HCT116 (cell line): ENCODE results near the gene ACTN1. TPM values are rescaled to one million over a fixed set of nuclear protein-coding genes. Genes with fewer than 3 reads are reported as not detected.

Source experiments
- ATAC-seq: fragments of 200-7000 bp; cut with Tn5 transposase; 2 replicates; pipeline ENCODE4 v1.9.1; 2020; ENCODE audit warnings: mild to moderate bottlenecking, moderate library complexity
- BruUV-seq: library from RNA; stranded (reverse); fragments of 400-500 nt; replicated peaks from 2 replicates; lab custom pipeline; 2021; lab: Mats Ljungman, UMichigan
- CTCF ChIA-PET: fragments of 300-600 bp; sonication (Branson Sonifier 250); formaldehyde crosslinking; loops from one replicate; lab custom pipeline; 2021; ENCODE audit warnings: antibody characterized with exemption; lab: Charles Lee
- POLR2A ChIA-PET: fragments of 300-600, 350-600 bp; sonication (Branson Sonifier 250); formaldehyde crosslinking; loops from one replicate; lab custom pipeline; 2021; ENCODE audit warnings: antibody characterized with exemption; lab: Charles Lee
- RAD21 ChIA-PET, 2 experiments: fragments of 300-600 bp; sonication (Branson Sonifier 250); formaldehyde crosslinking; loops; one replicate each; lab custom pipeline; 2023; ENCODE audit warnings: low total read pairs in 2 of 2; ENCODE audit not compliant: uncharacterized antibody in 2 of 2, unreplicated experiment in 2 of 2, low non-redundant PET in 1 of 2; lab: Charles Lee
- DNase-seq: peaks from one replicate; pipeline ENCODE4 v3.0.0-alpha.2; 2010; ENCODE audit warnings: low read depth, low spot score
- H2AFZ ChIP-seq: fragments of 200-600 bp; shearing (Covaris generic), sonication (generic); 2 replicates; pipeline ENCODE4 v1.6.1; 2017; ENCODE audit warnings: low read depth, mixed run types, mixed read lengths, antibody characterized with exemption, low read length; ENCODE audit not compliant: poor library complexity, severe bottlenecking
- H3K27ac ChIP-seq: 2 replicates; pipeline ENCODE4 v1.5.1; 2012; ENCODE audit warnings: low read depth, low read length
- H3K27me3 ChIP-seq: fragments of 200-600 bp; sonication (generic); 2 replicates; pipeline ENCODE4 v1.6.1; 2016; ENCODE audit warnings: mixed run types, low read length, mixed read lengths; ENCODE audit not compliant: insufficient read depth
- H3K36me3 ChIP-seq, 2 experiments: fragments of 200-500 bp in 1 of 2; fragments of 200-600 bp in 1 of 2; sonication (Bioruptor generic) in 1 of 2; sonication (generic) in 1 of 2; 2 replicates each; pipeline versions ENCODE4 v1.5.1 to v1.6.1; 2014 to 2016; ENCODE audit warnings: low read length in 2 of 2, inconsistent platforms in 1 of 2, mixed read lengths in 1 of 2, mixed run types in 1 of 2; ENCODE audit not compliant: insufficient read depth in 2 of 2, control insufficient read depth in 1 of 2
- H3K4me1 ChIP-seq, 2 experiments: fragments of 200-600 bp in 1 of 2; sonication (generic) in 1 of 2; 2 replicates each; pipeline versions ENCODE4 v1.5.1 to v1.6.1; 2012 to 2017; ENCODE audit warnings: low read length in 2 of 2, inconsistent platforms in 1 of 2, mild to moderate bottlenecking in 1 of 2, mixed read lengths in 1 of 2, mixed run types in 1 of 2, moderate library complexity in 1 of 2; ENCODE audit not compliant: insufficient read depth in 2 of 2, control insufficient read depth in 1 of 2
- H3K4me2 ChIP-seq: fragments of 200-600 bp; sonication (generic); 2 replicates; pipeline ENCODE4 v1.6.1; 2017; ENCODE audit warnings: mixed run types, low read length, mixed read lengths
- H3K4me3 ChIP-seq, 2 experiments: fragments of 200-600 bp in 1 of 2; sonication (generic) in 1 of 2; replicated peaks in 1 of 2; 2 replicates each; pipeline ENCODE4 v1.5.1; 2011 to 2016; ENCODE audit warnings: low read length in 2 of 2, control low read depth in 1 of 2, low read depth in 1 of 2, mild to moderate bottlenecking in 1 of 2, mixed read lengths in 1 of 2, mixed run types in 1 of 2
- H3K79me2 ChIP-seq: fragments of 200-600 bp; sonication (generic); 2 replicates; pipeline ENCODE4 v1.6.1; 2017; ENCODE audit warnings: mild to moderate bottlenecking, mixed run types, low read length, moderate library complexity, mixed read lengths; ENCODE audit not compliant: insufficient read depth
- H3K9ac ChIP-seq: fragments of 200-600 bp; sonication (generic); 2 replicates; pipeline ENCODE4 v1.6.1; 2016; ENCODE audit warnings: low read length, mixed read lengths
- H3K9me2 ChIP-seq: fragments of 200-600 bp; sonication (generic), shearing (Covaris generic); 2 replicates; pipeline ENCODE4 v1.6.1; 2017; ENCODE audit warnings: mixed run types, mild to moderate bottlenecking, moderate library complexity; ENCODE audit not compliant: insufficient read depth
- H3K9me3 ChIP-seq, 2 experiments: fragments of 200-500 bp in 1 of 2; fragments of 200-600 bp in 1 of 2; sonication (Bioruptor generic) in 1 of 2; sonication (generic) in 1 of 2; 2 replicates each; pipeline ENCODE4 v1.6.1; 2014 to 2017; ENCODE audit warnings: low read length in 2 of 2, mixed read lengths in 2 of 2, inconsistent platforms in 1 of 2, low read depth in 1 of 2, mild to moderate bottlenecking in 1 of 2, mixed run types in 1 of 2, moderate library complexity in 1 of 2; ENCODE audit not compliant: control insufficient read depth in 1 of 2, insufficient read depth in 1 of 2
- H4K20me1 ChIP-seq: fragments of 200-600 bp; sonication (generic), shearing (Covaris generic); 2 replicates; pipeline ENCODE4 v1.6.1; 2017; ENCODE audit warnings: mixed run types, mild to moderate bottlenecking, moderate library complexity; ENCODE audit not compliant: insufficient read depth
- CBX3 ChIP-seq: IDR thresholded peaks from 2 replicates; pipeline ENCODE4 v1.6.1; 2012; ENCODE audit warnings: low read depth
- ELF1 ChIP-seq: IDR thresholded peaks from 2 replicates; pipeline ENCODE4 v1.6.1; 2012; ENCODE audit warnings: low read depth, borderline replicate concordance
- FOSL1 ChIP-seq: IDR thresholded peaks from 2 replicates; pipeline ENCODE4 v1.6.1; 2012; ENCODE audit warnings: low read depth
- POLR2A ChIP-seq: IDR thresholded peaks from 2 replicates; pipeline ENCODE4 v1.7.0; 2011; ENCODE audit warnings: borderline replicate concordance; ENCODE audit not compliant: insufficient read depth, insufficient read length; ENCODE audit errors: extremely low read depth
- SIN3A ChIP-seq: IDR thresholded peaks from 2 replicates; pipeline ENCODE4 v1.6.1; 2012; ENCODE audit warnings: low read depth
- SRF ChIP-seq: IDR thresholded peaks from 2 replicates; pipeline ENCODE4 v1.6.1; 2012; ENCODE audit warnings: low read depth
- intact Hi-C: fragments of 100-400 bp; cut with micrococcal nuclease; formaldehyde crosslinking; loops from 2 replicates; pipeline ENCODE4 v1.10.0; 2022
- total RNA-seq: library from RNA; stranded (reverse); gene quantifications from one replicate; pipeline ENCODE4 v1.2.1, GENCODE V29; 2021; ENCODE audit not compliant: unreplicated experiment
- TF ChIP-seq, protein P1 (sequence below), 3 experiments: fragments of 200-600 bp in 1 of 3; sonication (generic) in 1 of 3; IDR thresholded peaks in 2 of 3; conservative IDR thresholded peaks in 1 of 3; 2 replicates each; pipeline ENCODE4 v1.5.1; 2012 to 2017; ENCODE audit warnings: low read depth in 2 of 3, low read length in 2 of 3, antibody characterized with exemption in 1 of 3, borderline replicate concordance in 1 of 3, control low read depth in 1 of 3, mild to moderate bottlenecking in 1 of 3, mixed read lengths in 1 of 3, mixed run types in 1 of 3, moderate library complexity in 1 of 3; ENCODE audit not compliant: insufficient read depth in 1 of 3
- TF ChIP-seq, protein P2 (sequence below): IDR thresholded peaks from 2 replicates; pipeline ENCODE4 v1.6.1; 2012; ENCODE audit warnings: low read depth
- TF ChIP-seq, protein P3 (sequence below): IDR thresholded peaks from 2 replicates; pipeline ENCODE4 v1.6.1; 2011; ENCODE audit warnings: mild to moderate bottlenecking, low read length, moderate library complexity; ENCODE audit not compliant: insufficient replicate concordance; ENCODE audit errors: extremely low read depth

The ACTN1 gene
- total RNA-seq, 1 experiment from 2014 or later: 123 TPM

DNA sequence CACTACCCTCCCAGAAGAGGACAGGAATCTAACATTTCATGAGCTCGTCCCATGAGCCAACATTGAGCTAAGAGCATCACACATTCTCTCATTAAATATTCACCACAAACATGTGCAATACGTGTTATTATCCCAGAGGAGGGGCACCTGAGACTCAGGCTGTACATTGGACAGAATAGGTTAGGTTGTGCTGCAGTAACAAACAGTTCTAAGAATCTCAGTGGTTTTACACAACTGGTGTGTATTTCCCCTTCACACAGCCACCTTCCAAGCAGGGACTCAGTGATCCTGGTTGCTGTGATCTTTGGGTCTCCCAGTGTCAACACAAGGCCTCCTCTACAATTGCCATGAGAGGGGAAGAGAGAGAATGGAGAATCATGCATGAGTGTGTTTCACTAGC is 15.0 kb upstream of the ACTN1 start:
- Histone ChIP-seq H3K9me2 (no peaks in the 10 kb centered on the region), H3K4me2 (no peak overlapping the region), H4K20me1 (no peaks in the 10 kb centered on the region), H3K4me1 (no peaks in the 10 kb centered on the region), H3K9ac (no peak overlapping the region), H3K79me2 (no peaks in the 10 kb centered on the region), H3K36me3 (no peaks in the 10 kb centered on the region), H3K27me3 (no peaks in the 10 kb centered on the region), H3K27ac (no peak overlapping the region), H3K4me3 (no peak overlapping the region), H2AFZ (no peak overlapping the region), H3K9me3 (0 out of 4 replicates have a peak, but pooled peaks cover 0 to 4% of the 10 kb centered on the region in 2 experiments)
- TF ChIP-seq FOSL1: no peak
- TF ChIP-seq, protein P1, sequence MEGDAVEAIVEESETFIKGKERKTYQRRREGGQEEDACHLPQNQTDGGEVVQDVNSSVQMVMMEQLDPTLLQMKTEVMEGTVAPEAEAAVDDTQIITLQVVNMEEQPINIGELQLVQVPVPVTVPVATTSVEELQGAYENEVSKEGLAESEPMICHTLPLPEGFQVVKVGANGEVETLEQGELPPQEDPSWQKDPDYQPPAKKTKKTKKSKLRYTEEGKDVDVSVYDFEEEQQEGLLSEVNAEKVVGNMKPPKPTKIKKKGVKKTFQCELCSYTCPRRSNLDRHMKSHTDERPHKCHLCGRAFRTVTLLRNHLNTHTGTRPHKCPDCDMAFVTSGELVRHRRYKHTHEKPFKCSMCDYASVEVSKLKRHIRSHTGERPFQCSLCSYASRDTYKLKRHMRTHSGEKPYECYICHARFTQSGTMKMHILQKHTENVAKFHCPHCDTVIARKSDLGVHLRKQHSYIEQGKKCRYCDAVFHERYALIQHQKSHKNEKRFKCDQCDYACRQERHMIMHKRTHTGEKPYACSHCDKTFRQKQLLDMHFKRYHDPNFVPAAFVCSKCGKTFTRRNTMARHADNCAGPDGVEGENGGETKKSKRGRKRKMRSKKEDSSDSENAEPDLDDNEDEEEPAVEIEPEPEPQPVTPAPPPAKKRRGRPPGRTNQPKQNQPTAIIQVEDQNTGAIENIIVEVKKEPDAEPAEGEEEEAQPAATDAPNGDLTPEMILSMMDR (IDR thresholded peaks at IDR 0.05 in 2 of 3, conservative IDR thresholded peaks at IDR 0.05 in 1 of 3; ENCODE audit: borderline replicate concordance in 1 of 3, insufficient read depth in 1 of 3, low read depth in 2 of 3, low read length in 2 of 3): no peak
- ATAC-seq: no peak
- no TSS peak for BruUV-seq
- no peak for DNase-seq
- intact Hi-C loops: no loop called here
- ChIA-PET POLR2A (no interaction called here), RAD21 (no interaction called here), CTCF (no interaction called here)

DNA sequence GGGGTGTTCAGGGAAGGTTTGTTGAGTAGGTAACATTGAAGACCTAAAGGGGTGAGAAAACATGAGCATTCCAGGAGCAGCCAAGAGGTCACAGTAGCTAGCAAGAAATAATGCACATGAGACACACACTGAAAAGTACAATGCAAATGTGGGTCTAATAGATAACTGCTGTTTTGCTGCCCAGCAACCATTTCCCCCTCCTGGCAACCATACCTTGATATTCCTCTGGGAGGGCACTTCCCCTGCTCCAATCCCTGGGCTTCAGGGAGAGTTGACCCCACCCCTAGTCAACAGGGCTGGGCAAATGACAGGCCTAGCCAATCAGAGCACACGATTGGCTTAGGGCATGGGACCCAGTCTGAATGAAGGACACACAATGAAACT is 8.5 kb upstream of the ACTN1 start:
- intact Hi-C loops: no loop called here
- ATAC-seq (peak; percentile 99), DNase-seq (no peak)
- ChIA-PET CTCF (no interaction called here), POLR2A (no interaction called here), RAD21 (no interaction called here)
- peaks cover 5 to 6% of the 10 kb centered on the region in 2 experiments; a peak in 2 of 4 replicates for H3K4me1 ChIP-seq
- H3K36me3 ChIP-seq: no peaks in the 10 kb centered on the region
- H3K9ac ChIP-seq: no peak overlapping the region
- BruUV-seq: no TSS peak
- H3K4me2 ChIP-seq: no peak overlapping the region
- no peaks in the 10 kb centered on the region for H3K27me3 ChIP-seq
- no peak overlapping the region for H2AFZ ChIP-seq
- no peaks in the 10 kb centered on the region for H3K9me3 ChIP-seq
- no peak overlapping the region for H3K4me3 ChIP-seq
- H3K9me2 ChIP-seq: no peaks in the 10 kb centered on the region
- no peak overlapping the region for H3K27ac ChIP-seq
- H3K79me2 ChIP-seq: no peaks in the 10 kb centered on the region
- no peaks in the 10 kb centered on the region for H4K20me1 ChIP-seq
- TF ChIP-seq ELF1 (no peak), SIN3A (no peak), POLR2A (no peak), SRF (no peak), CBX3 (no peak)
- TF ChIP-seq, protein P1 (IDR thresholded peaks at IDR 0.05 in 2 of 3, conservative IDR thresholded peaks at IDR 0.05 in 1 of 3; ENCODE audit: borderline replicate concordance in 1 of 3, insufficient read depth in 1 of 3, low read depth in 2 of 3, low read length in 2 of 3): no peak
- TF ChIP-seq, protein P2, sequence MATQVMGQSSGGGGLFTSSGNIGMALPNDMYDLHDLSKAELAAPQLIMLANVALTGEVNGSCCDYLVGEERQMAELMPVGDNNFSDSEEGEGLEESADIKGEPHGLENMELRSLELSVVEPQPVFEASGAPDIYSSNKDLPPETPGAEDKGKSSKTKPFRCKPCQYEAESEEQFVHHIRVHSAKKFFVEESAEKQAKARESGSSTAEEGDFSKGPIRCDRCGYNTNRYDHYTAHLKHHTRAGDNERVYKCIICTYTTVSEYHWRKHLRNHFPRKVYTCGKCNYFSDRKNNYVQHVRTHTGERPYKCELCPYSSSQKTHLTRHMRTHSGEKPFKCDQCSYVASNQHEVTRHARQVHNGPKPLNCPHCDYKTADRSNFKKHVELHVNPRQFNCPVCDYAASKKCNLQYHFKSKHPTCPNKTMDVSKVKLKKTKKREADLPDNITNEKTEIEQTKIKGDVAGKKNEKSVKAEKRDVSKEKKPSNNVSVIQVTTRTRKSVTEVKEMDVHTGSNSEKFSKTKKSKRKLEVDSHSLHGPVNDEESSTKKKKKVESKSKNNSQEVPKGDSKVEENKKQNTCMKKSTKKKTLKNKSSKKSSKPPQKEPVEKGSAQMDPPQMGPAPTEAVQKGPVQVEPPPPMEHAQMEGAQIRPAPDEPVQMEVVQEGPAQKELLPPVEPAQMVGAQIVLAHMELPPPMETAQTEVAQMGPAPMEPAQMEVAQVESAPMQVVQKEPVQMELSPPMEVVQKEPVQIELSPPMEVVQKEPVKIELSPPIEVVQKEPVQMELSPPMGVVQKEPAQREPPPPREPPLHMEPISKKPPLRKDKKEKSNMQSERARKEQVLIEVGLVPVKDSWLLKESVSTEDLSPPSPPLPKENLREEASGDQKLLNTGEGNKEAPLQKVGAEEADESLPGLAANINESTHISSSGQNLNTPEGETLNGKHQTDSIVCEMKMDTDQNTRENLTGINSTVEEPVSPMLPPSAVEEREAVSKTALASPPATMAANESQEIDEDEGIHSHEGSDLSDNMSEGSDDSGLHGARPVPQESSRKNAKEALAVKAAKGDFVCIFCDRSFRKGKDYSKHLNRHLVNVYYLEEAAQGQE: no peak
- TF ChIP-seq, protein P3, sequence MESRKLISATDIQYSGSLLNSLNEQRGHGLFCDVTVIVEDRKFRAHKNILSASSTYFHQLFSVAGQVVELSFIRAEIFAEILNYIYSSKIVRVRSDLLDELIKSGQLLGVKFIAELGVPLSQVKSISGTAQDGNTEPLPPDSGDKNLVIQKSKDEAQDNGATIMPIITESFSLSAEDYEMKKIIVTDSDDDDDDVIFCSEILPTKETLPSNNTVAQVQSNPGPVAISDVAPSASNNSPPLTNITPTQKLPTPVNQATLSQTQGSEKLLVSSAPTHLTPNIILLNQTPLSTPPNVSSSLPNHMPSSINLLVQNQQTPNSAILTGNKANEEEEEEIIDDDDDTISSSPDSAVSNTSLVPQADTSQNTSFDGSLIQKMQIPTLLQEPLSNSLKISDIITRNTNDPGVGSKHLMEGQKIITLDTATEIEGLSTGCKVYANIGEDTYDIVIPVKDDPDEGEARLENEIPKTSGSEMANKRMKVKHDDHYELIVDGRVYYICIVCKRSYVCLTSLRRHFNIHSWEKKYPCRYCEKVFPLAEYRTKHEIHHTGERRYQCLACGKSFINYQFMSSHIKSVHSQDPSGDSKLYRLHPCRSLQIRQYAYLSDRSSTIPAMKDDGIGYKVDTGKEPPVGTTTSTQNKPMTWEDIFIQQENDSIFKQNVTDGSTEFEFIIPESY: no peak
